ENCODE results near the gene SOWAHA. TPM values are rescaled to one million over a fixed set of nuclear protein-coding genes. Genes with fewer than 3 reads are reported as not detected.

SOWAHA gene
- total RNA-seq, 1 experiment from 2014 or later: 0.39 TPM

DNA sequence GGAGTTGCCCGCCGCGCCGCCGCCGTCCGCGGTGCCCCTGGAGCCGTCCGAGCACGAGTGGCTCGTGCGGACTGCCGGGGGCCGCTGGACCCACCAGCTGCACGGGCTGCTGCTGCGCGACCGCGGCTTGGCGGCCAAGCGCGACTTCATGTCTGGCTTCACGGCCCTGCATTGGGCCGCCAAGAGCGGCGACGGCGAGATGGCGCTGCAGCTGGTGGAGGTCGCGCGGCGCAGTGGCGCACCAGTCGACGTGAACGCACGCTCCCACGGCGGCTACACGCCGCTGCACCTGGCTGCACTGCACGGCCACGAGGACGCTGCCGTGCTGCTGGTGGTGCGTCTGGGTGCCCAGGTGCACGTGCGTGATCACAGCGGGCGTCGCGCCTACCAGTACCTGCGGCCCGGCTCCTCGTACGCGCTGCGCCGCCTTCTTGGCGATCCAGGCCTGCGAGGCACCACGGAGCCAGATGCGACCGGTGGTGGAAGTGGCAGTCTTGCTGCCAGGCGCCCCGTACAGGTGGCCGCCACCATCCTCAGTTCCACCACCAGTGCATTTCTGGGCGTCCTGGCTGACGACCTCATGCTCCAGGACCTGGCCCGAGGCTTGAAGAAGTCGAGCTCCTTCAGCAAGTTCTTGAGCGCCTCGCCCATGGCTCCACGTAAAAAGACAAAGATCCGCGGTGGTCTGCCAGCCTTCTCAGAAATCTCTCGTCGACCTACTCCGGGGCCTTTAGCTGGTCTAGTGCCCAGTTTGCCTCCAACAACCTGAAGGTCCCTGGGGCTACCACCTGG lies 1.6 kb downstream of the SOWAHA start:
- no peak for ATAC-seq
- POLR2A ChIA-PET: interaction anchor here (0.6 kb wide), 1 partner anchor 17 kb away, joined by 3 read pairs; no protein-coding TSS in a partner anchor
- TF ChIP-seq SRF (IDR thresholded peaks at IDR 0.05; ENCODE audit: low read depth) (no peak), RAD21 (IDR thresholded peaks at IDR 0.05; ENCODE audit: low read depth) (no peak), CTCF (IDR thresholded peaks at IDR 0.05 in 2 of 3, conservative IDR thresholded peaks at IDR 0.05 in 1 of 3; ENCODE audit: borderline replicate concordance in 1 of 3, insufficient read depth in 1 of 3, low read depth in 2 of 3, low read length in 2 of 3) (no peak), ZNF274 (IDR thresholded peaks at IDR 0.05; ENCODE audit: low read depth, low read length) (no peak), EZH2phosphoT487 (IDR thresholded peaks at IDR 0.05; ENCODE audit: borderline replicate concordance) (no peak), TCF7L2 (IDR thresholded peaks at IDR 0.05; ENCODE audit: borderline replicate concordance, extremely low read depth, insufficient read depth, insufficient read length) (no peak), EGR1 (IDR thresholded peaks at IDR 0.05; ENCODE audit: low read depth) (no peak), POLR2A (IDR thresholded peaks at IDR 0.05; ENCODE audit: borderline replicate concordance, extremely low read depth, insufficient read depth, insufficient read length) (no peak), CBX3 (IDR thresholded peaks at IDR 0.05; ENCODE audit: low read depth) (no peak), POLR2AphosphoS5 (IDR thresholded peaks at IDR 0.05; ENCODE audit: low read depth, low read length) (no peak), ZFX (IDR thresholded peaks at IDR 0.05) (no peak), YY1 (IDR thresholded peaks at IDR 0.05; ENCODE audit: extremely low read depth, insufficient replicate concordance, low read depth, low read length) (no peak), ATF3 (IDR thresholded peaks at IDR 0.05) (no peak), FOSL1 (IDR thresholded peaks at IDR 0.05; ENCODE audit: low read depth) (no peak), SP1 (IDR thresholded peaks at IDR 0.05; ENCODE audit: low read depth) (no peak), JUND (IDR thresholded peaks at IDR 0.05) (no peak)
- TF ChIP-seq, protein P1, sequence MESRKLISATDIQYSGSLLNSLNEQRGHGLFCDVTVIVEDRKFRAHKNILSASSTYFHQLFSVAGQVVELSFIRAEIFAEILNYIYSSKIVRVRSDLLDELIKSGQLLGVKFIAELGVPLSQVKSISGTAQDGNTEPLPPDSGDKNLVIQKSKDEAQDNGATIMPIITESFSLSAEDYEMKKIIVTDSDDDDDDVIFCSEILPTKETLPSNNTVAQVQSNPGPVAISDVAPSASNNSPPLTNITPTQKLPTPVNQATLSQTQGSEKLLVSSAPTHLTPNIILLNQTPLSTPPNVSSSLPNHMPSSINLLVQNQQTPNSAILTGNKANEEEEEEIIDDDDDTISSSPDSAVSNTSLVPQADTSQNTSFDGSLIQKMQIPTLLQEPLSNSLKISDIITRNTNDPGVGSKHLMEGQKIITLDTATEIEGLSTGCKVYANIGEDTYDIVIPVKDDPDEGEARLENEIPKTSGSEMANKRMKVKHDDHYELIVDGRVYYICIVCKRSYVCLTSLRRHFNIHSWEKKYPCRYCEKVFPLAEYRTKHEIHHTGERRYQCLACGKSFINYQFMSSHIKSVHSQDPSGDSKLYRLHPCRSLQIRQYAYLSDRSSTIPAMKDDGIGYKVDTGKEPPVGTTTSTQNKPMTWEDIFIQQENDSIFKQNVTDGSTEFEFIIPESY (IDR thresholded peaks at IDR 0.05; ENCODE audit: extremely low read depth, insufficient replicate concordance, low read length): no peak
- TF ChIP-seq, protein P2, sequence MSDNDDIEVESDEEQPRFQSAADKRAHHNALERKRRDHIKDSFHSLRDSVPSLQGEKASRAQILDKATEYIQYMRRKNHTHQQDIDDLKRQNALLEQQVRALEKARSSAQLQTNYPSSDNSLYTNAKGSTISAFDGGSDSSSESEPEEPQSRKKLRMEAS (IDR thresholded peaks at IDR 0.05): no peak
- TF ChIP-seq, protein P3, sequence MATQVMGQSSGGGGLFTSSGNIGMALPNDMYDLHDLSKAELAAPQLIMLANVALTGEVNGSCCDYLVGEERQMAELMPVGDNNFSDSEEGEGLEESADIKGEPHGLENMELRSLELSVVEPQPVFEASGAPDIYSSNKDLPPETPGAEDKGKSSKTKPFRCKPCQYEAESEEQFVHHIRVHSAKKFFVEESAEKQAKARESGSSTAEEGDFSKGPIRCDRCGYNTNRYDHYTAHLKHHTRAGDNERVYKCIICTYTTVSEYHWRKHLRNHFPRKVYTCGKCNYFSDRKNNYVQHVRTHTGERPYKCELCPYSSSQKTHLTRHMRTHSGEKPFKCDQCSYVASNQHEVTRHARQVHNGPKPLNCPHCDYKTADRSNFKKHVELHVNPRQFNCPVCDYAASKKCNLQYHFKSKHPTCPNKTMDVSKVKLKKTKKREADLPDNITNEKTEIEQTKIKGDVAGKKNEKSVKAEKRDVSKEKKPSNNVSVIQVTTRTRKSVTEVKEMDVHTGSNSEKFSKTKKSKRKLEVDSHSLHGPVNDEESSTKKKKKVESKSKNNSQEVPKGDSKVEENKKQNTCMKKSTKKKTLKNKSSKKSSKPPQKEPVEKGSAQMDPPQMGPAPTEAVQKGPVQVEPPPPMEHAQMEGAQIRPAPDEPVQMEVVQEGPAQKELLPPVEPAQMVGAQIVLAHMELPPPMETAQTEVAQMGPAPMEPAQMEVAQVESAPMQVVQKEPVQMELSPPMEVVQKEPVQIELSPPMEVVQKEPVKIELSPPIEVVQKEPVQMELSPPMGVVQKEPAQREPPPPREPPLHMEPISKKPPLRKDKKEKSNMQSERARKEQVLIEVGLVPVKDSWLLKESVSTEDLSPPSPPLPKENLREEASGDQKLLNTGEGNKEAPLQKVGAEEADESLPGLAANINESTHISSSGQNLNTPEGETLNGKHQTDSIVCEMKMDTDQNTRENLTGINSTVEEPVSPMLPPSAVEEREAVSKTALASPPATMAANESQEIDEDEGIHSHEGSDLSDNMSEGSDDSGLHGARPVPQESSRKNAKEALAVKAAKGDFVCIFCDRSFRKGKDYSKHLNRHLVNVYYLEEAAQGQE (IDR thresholded peaks at IDR 0.05; ENCODE audit: low read depth): no peak

More for the DNA sequence above, 1.6 kb downstream of the SOWAHA start:
- H3K9ac ChIP-seq (ENCODE audit: low read length): no peak overlapping the region
- no peak overlapping the region for H2AFZ ChIP-seq (ENCODE audit: low read depth, low read length, poor library complexity, severe bottlenecking)
- ChIA-PET CTCF (interaction anchor here (1.0 to 1.5 kb wide), 3 partner anchors 8 to 288 kb away, joined by 3 to 6 read pairs (median 4); no protein-coding TSS in a partner anchor), RAD21 (ENCODE audit: low non-redundant PET in 1 of 2, low total read pairs in 2 of 2, uncharacterized antibody in 2 of 2, unreplicated experiment in 2 of 2) (no interaction called here)
- H3K36me3 ChIP-seq (ENCODE audit: control insufficient read depth in 1 of 2, insufficient read depth in 2 of 2, low read length in 2 of 2): no peaks in the 10 kb centered on the region
- no peaks in the 10 kb centered on the region for H3K9me3 ChIP-seq (ENCODE audit: control insufficient read depth in 1 of 2, insufficient read depth in 1 of 2, low read depth in 1 of 2, low read length in 2 of 2)
- no TSS peak for BruUV-seq (replicated peaks)
- H3K27ac ChIP-seq (ENCODE audit: low read depth, low read length): no peak overlapping the region
- H4K20me1 ChIP-seq (ENCODE audit: insufficient read depth): no peaks in the 10 kb centered on the region
- no peaks in the 10 kb centered on the region for H3K79me2 ChIP-seq (ENCODE audit: insufficient read depth, low read length)
- no peaks in the 10 kb centered on the region for H3K27me3 ChIP-seq (ENCODE audit: insufficient read depth, low read length)
- H3K4me1 ChIP-seq (ENCODE audit: control insufficient read depth in 1 of 2, insufficient read depth in 2 of 2, low read length in 2 of 2): peaks cover 0 to 8% of the 10 kb centered on the region in 2 experiments; a peak in 3 of 4 replicates
- intact Hi-C loops (cut with micrococcal nuclease): no loop called here
- H3K4me3 ChIP-seq (replicated peaks in 1 of 2; ENCODE audit: low read depth in 1 of 2, low read length in 2 of 2): no peak overlapping the region
- no peak for DNase-seq (ENCODE audit: low read depth, low spot score)
- H3K9me2 ChIP-seq (ENCODE audit: insufficient read depth): no peaks in the 10 kb centered on the region
- H3K4me2 ChIP-seq (ENCODE audit: low read length): no peak overlapping the region

Measured in HCT116 (cell line).